Measurements from ENCODE around the gene DMRTB1. TPM values are rescaled to one million over a fixed set of nuclear protein-coding genes. Genes with fewer than 3 reads are reported as not detected.

DMRTB1 gene
- total RNA-seq, 2 donors from 2014 or later, result not detected

DNA sequence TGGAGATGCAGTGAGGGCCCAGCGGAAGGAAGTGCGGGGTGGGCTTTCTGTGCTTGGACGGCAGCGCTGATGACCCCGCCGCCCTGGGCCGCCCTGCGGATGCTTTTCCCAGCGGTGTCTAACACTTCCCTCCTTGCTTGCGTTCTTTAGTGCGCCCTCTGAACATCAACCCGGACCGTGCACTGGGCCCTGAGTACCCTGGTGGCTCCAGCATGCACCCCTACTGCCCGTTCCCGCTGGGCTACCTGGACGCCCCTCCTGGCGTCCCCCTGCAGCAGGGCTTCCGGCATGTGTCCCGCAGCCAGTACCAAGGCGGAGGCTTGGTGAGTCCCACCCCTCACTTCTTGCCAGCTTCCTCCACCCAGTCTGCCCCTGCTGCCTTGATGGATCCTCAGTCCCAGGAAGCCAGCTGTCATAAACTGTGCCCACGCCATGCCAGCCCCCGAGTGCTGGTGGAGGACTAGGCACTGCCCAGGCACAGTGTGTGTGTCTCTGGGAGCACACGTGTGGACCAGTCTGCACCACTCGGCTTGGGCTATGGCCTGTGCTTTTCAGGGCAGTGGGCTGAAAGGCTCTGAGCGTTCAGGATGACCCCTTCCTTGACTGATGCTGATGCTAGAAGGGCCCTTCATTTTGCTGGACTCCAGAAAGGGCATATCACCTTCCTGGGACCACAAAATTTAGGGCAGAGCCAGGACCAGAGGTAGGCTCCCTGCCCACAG is 2.3 kb downstream of the DMRTB1 start:
- Histone ChIP-seq H3K9me3 (ENCODE audit: control insufficient read depth, low read length) (no peaks in the 10 kb centered on the region), H3K4me1 (ENCODE audit: control insufficient read depth, insufficient read depth, low read length) (no peaks in the 10 kb centered on the region), H3K4me3 (ENCODE audit: low read length) (no peak overlapping the region), H3K27me3 (ENCODE audit: control insufficient read depth, insufficient read depth, low read length, poor library complexity, severe bottlenecking) (no peaks in the 10 kb centered on the region), H3K9ac (ENCODE audit: extremely low read depth, low read length, poor library complexity, severe bottlenecking) (no peak overlapping the region), H3K27ac (ENCODE audit: low read depth, low read length) (no peak overlapping the region), H3K36me3 (ENCODE audit: control insufficient read depth, insufficient read depth, low read length) (no peaks in the 10 kb centered on the region)
- DNase-seq, result peak; percentile 49
- Mint-ChIP-seq H3K27me3 (ENCODE audit: insufficient read depth) (peaks cover 12% of the 10 kb centered on the region), H3K36me3 (ENCODE audit: low read depth) (no peaks in the 10 kb centered on the region), H3K9me3 (peaks cover 3% of the 10 kb centered on the region), H3K4me1 (peaks cover 8% of the 10 kb centered on the region), H3K27ac (no peak overlapping the region), H3K4me3 (no peak overlapping the region)
- TF ChIP-seq, protein P1, sequence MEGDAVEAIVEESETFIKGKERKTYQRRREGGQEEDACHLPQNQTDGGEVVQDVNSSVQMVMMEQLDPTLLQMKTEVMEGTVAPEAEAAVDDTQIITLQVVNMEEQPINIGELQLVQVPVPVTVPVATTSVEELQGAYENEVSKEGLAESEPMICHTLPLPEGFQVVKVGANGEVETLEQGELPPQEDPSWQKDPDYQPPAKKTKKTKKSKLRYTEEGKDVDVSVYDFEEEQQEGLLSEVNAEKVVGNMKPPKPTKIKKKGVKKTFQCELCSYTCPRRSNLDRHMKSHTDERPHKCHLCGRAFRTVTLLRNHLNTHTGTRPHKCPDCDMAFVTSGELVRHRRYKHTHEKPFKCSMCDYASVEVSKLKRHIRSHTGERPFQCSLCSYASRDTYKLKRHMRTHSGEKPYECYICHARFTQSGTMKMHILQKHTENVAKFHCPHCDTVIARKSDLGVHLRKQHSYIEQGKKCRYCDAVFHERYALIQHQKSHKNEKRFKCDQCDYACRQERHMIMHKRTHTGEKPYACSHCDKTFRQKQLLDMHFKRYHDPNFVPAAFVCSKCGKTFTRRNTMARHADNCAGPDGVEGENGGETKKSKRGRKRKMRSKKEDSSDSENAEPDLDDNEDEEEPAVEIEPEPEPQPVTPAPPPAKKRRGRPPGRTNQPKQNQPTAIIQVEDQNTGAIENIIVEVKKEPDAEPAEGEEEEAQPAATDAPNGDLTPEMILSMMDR (conservative IDR thresholded peaks at IDR 0.05), result no peak
- 90 to 94% methylated on average over 19 to 25 of the region's 25 CpGs for WGBS, 2 experiments (ENCODE audit: insufficient coverage in 1 of 2, insufficient read length in 1 of 2)

DNA sequence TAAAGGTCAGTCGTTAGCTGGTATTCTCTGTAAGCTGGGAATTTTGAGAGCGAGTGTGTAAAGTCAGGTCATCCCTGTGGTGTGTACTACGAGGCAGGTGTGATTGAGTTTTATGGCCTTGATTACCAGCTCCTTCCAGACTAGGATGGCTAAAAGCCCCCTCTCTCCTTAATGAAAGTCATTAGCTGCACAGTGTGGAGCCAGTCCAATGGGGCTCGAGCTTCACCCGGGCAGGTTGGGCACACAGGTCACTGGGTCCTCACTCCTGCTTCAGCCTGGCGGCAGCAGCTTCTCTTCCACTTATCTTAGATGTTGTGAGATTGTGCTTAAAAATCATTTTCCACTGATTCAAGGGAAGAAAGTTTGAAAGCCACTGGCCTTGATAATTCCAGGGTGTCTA is 3.0 kb downstream of the DMRTB1 start:
- H3K9me3 ChIP-seq (ENCODE audit: control insufficient read depth, low read length), result no peaks in the 10 kb centered on the region
- Mint-ChIP-seq H3K9me3 (peaks cover 3% of the 10 kb centered on the region), H3K4me3 (no peak overlapping the region), H3K27ac (no peak overlapping the region), H3K4me1 (peaks cover 8% of the 10 kb centered on the region), H3K36me3 (ENCODE audit: low read depth) (no peaks in the 10 kb centered on the region), H3K27me3 (ENCODE audit: insufficient read depth) (peaks cover 12% of the 10 kb centered on the region)
- H3K4me1 ChIP-seq (ENCODE audit: control insufficient read depth, insufficient read depth, low read length), result no peaks in the 10 kb centered on the region
- no peak overlapping the region for H3K4me3 ChIP-seq (ENCODE audit: low read length)
- TF ChIP-seq, protein P1 (conservative IDR thresholded peaks at IDR 0.05), result no peak
- DNase-seq, result peak; percentile 36
- peak overlapping the region; percentile 82 for H3K27ac ChIP-seq (ENCODE audit: low read depth, low read length)
- H3K27me3 ChIP-seq (ENCODE audit: control insufficient read depth, insufficient read depth, low read length, poor library complexity, severe bottlenecking), result no peaks in the 10 kb centered on the region
- WGBS, 2 experiments (ENCODE audit: insufficient coverage in 1 of 2, insufficient read length in 1 of 2), result 95 to 100% methylated on average over 4 to 6 of the region's 6 CpGs
- H3K9ac ChIP-seq (ENCODE audit: extremely low read depth, low read length, poor library complexity, severe bottlenecking), result no peak overlapping the region
- H3K36me3 ChIP-seq (ENCODE audit: control insufficient read depth, insufficient read depth, low read length), result no peaks in the 10 kb centered on the region

DNA sequence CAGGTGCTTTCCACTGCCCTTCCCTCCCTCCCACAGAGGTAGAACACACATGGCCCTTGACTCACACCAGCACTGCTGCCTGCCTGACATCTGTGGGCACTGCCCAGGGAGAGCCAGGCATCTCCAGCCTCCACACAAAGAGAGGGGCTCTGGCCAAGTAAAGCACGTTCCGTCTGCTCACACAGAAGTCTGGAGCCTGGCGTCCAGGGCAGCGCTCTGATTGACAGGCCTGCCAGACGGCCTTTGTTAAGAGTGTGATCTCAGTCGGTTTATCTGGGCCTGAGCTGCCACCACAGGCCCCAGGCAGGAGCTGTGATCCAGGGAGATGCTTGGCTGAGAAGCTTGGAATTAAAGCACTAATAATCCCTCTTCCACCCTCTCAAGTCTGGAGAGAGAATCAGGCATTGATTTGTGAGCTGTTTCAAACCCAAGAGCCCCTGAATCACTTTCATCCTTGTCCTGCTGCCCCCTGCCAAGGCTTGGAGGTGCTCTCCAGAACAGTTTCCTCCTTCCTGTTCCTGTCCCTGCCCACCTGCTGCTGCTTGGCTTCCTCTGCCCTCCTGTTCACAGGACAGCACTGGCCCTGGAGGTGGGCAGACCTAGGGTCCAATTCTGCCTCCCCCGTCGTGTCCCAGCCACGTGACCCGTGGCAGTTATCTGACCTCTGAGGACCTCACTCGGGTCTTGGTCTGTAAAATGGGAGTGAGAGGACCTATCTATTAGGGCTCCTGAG is 3.7 kb downstream of the DMRTB1 start:
- H3K9ac ChIP-seq (ENCODE audit: extremely low read depth, low read length, poor library complexity, severe bottlenecking), result no peak overlapping the region
- H3K36me3 Mint-ChIP-seq (ENCODE audit: low read depth), result no peaks in the 10 kb centered on the region
- TF ChIP-seq, protein P1 (conservative IDR thresholded peaks at IDR 0.05), result no peak
- no peaks in the 10 kb centered on the region for H3K9me3 ChIP-seq (ENCODE audit: control insufficient read depth, low read length)
- no peak overlapping the region for H3K4me3 ChIP-seq (ENCODE audit: low read length)
- H3K27me3 Mint-ChIP-seq (ENCODE audit: insufficient read depth), result peaks cover 10% of the 10 kb centered on the region
- H3K27me3 ChIP-seq (ENCODE audit: control insufficient read depth, insufficient read depth, low read length, poor library complexity, severe bottlenecking), result no peaks in the 10 kb centered on the region
- peaks cover 3% of the 10 kb centered on the region for H3K9me3 Mint-ChIP-seq
- H3K27ac Mint-ChIP-seq, result no peak overlapping the region
- H3K36me3 ChIP-seq (ENCODE audit: control insufficient read depth, insufficient read depth, low read length), result no peaks in the 10 kb centered on the region
- H3K4me1 Mint-ChIP-seq, result peaks cover 8% of the 10 kb centered on the region
- H3K27ac ChIP-seq (ENCODE audit: low read depth, low read length), result peak overlapping the region; percentile 82
- DNase-seq, result peak; percentile 53
- H3K4me1 ChIP-seq (ENCODE audit: control insufficient read depth, insufficient read depth, low read length), result no peaks in the 10 kb centered on the region
- no peak overlapping the region for H3K4me3 Mint-ChIP-seq
- 74 to 82% methylated on average over 6 to 11 of the region's 11 CpGs for WGBS, 2 experiments (ENCODE audit: insufficient coverage in 1 of 2, insufficient read length in 1 of 2)
